ENCODE results near the gene BRIP1.

DNA sequence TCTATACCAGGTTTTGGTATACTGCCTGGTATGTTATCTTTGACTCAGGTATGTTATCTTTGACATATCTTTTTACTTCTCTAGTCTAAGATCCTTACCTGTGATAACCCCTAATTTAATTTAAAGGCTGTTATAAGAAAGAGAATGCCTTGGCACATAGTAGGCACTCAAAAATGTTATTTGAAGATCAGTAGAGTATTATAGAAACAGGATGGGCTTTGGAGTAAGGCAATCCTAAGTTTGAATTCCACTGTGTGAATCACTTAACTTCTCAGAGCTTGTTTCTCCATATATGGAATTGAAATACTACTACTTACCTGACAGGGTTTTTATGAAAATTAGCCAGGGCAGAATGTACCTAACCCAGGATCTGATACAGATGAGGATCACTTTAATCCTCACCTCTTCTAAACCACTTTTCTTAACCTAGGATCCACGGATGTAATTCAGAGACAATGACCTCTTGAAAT lies 1.2 kb downstream of the BRIP1 start:
- no peak for TF ChIP-seq POLR2A (IDR thresholded peaks at IDR 0.05; ENCODE audit: low read depth)
- TF ChIP-seq, protein P1, sequence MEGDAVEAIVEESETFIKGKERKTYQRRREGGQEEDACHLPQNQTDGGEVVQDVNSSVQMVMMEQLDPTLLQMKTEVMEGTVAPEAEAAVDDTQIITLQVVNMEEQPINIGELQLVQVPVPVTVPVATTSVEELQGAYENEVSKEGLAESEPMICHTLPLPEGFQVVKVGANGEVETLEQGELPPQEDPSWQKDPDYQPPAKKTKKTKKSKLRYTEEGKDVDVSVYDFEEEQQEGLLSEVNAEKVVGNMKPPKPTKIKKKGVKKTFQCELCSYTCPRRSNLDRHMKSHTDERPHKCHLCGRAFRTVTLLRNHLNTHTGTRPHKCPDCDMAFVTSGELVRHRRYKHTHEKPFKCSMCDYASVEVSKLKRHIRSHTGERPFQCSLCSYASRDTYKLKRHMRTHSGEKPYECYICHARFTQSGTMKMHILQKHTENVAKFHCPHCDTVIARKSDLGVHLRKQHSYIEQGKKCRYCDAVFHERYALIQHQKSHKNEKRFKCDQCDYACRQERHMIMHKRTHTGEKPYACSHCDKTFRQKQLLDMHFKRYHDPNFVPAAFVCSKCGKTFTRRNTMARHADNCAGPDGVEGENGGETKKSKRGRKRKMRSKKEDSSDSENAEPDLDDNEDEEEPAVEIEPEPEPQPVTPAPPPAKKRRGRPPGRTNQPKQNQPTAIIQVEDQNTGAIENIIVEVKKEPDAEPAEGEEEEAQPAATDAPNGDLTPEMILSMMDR (IDR thresholded peaks at IDR 0.05) = no peak
